Measurements from ENCODE around the gene ISG20. TPM values are rescaled to one million over a fixed set of nuclear protein-coding genes. Genes with fewer than 3 reads are reported as not detected.
A peak's percentile ranks its signal among the peaks of the same experiment; 100 is the strongest.

ISG20 gene
- total RNA-seq, 1 donor from 2014 or later = 3.4 TPM

GRCh38 chr15:88701561-88702095 is 62.8 kb downstream of the ISG20 start:
- H3K4me3 Mint-ChIP-seq = no peak overlapping the region
- no peak for DNase-seq (ENCODE audit: low spot score in 2 of 2, unreplicated experiment in 2 of 2)
- H3K9me3 Mint-ChIP-seq = no peaks in the 10 kb centered on the region
- TF ChIP-seq, protein P1, sequence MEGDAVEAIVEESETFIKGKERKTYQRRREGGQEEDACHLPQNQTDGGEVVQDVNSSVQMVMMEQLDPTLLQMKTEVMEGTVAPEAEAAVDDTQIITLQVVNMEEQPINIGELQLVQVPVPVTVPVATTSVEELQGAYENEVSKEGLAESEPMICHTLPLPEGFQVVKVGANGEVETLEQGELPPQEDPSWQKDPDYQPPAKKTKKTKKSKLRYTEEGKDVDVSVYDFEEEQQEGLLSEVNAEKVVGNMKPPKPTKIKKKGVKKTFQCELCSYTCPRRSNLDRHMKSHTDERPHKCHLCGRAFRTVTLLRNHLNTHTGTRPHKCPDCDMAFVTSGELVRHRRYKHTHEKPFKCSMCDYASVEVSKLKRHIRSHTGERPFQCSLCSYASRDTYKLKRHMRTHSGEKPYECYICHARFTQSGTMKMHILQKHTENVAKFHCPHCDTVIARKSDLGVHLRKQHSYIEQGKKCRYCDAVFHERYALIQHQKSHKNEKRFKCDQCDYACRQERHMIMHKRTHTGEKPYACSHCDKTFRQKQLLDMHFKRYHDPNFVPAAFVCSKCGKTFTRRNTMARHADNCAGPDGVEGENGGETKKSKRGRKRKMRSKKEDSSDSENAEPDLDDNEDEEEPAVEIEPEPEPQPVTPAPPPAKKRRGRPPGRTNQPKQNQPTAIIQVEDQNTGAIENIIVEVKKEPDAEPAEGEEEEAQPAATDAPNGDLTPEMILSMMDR (IDR thresholded peaks at IDR 0.05; ENCODE audit: unreplicated experiment) = no peak
- H3K27me3 Mint-ChIP-seq (ENCODE audit: low read depth) = peaks cover 79% of the 10 kb centered on the region
- no peaks in the 10 kb centered on the region for H3K36me3 Mint-ChIP-seq
- H3K4me1 Mint-ChIP-seq = peaks cover 3% of the 10 kb centered on the region
- no peak overlapping the region for H3K27ac Mint-ChIP-seq

GRCh38 chr15:88702983-88703382 is 64.2 kb downstream of the ISG20 start:
- no peak overlapping the region for H3K27ac Mint-ChIP-seq
- H3K27me3 Mint-ChIP-seq (ENCODE audit: low read depth) = peaks cover 77% of the 10 kb centered on the region
- DNase-seq (ENCODE audit: low spot score in 2 of 2, unreplicated experiment in 2 of 2) = no peak

GRCh38 chr15:88703533-88703932 is 64.7 kb downstream of the ISG20 start:
- peaks cover 78% of the 10 kb centered on the region for H3K27me3 Mint-ChIP-seq (ENCODE audit: low read depth)
- no peak overlapping the region for H3K4me3 Mint-ChIP-seq
- no peak overlapping the region for H3K27ac Mint-ChIP-seq

More at GRCh38 chr15:88702983-88703382, 64.2 kb downstream of the ISG20 start:
- Mint-ChIP-seq H3K9me3 (no peaks in the 10 kb centered on the region), H3K36me3 (no peaks in the 10 kb centered on the region), H3K4me3 (no peak overlapping the region), H3K4me1 (peaks cover 3% of the 10 kb centered on the region)
- TF ChIP-seq, protein P1 (IDR thresholded peaks at IDR 0.05; ENCODE audit: unreplicated experiment) = no peak

GRCh38 chr15:88704791-88705768 is 66.3 kb downstream of the ISG20 start:
- no peak overlapping the region for H3K27ac Mint-ChIP-seq
- H3K9me3 Mint-ChIP-seq = no peaks in the 10 kb centered on the region
- H3K36me3 Mint-ChIP-seq = no peaks in the 10 kb centered on the region
- H3K27me3 Mint-ChIP-seq (ENCODE audit: low read depth) = peaks cover 78% of the 10 kb centered on the region
- no peak for DNase-seq (ENCODE audit: low spot score in 2 of 2, unreplicated experiment in 2 of 2)
- no peaks in the 10 kb centered on the region for H3K4me1 Mint-ChIP-seq
- TF ChIP-seq, protein P1 (IDR thresholded peaks at IDR 0.05; ENCODE audit: unreplicated experiment) = no peak
- peak overlapping the region; percentile 62 for H3K4me3 Mint-ChIP-seq

More at GRCh38 chr15:88703533-88703932, 64.7 kb downstream of the ISG20 start:
- Mint-ChIP-seq H3K36me3 (no peaks in the 10 kb centered on the region), H3K9me3 (no peaks in the 10 kb centered on the region), H3K4me1 (peaks cover 3% of the 10 kb centered on the region)
- DNase-seq (ENCODE audit: low spot score in 2 of 2, unreplicated experiment in 2 of 2) = no peak
- TF ChIP-seq, protein P1 (IDR thresholded peaks at IDR 0.05; ENCODE audit: unreplicated experiment) = no peak

- H3K27ac Mint-ChIP-seq = no peak overlapping the region
- H3K36me3 Mint-ChIP-seq = no peaks in the 10 kb centered on the region
- no peaks in the 10 kb centered on the region for H3K4me1 Mint-ChIP-seq
- peak overlapping the region; percentile 52 for H3K4me3 Mint-ChIP-seq
- TF ChIP-seq, protein P1 (IDR thresholded peaks at IDR 0.05; ENCODE audit: unreplicated experiment) = no peak
- DNase-seq (ENCODE audit: low spot score in 2 of 2, unreplicated experiment in 2 of 2) = no peak
- no peaks in the 10 kb centered on the region for H3K9me3 Mint-ChIP-seq
- H3K27me3 Mint-ChIP-seq (ENCODE audit: low read depth) = peaks cover 84% of the 10 kb centered on the region
These were observed 67.0 kb downstream of the ISG20 start for GRCh38 chr15:88705769-88706165.

Small RNA genes within 50 kb of the gene (microRNA-seq; reads per million reads assigned to microRNA genes)
- gene MIR1179 (2.9 reads per million, percentile 3 among the genes with 10 or more reads in this experiment), gene MIR3529 (not detected), gene MIR7-2 (not detected)

Other genes with a start within 250 kb of the ISG20 start
- 18.6 to 19.2 TPM (median 18.9 TPM) in 3 replicates for gene MRPL46, start 171.6 kb upstream of the ISG20 start, total RNA-seq
- gene MRPS11, start 171.3 kb upstream of the ISG20 start, total RNA-seq = 31.2 to 38.9 TPM (median 33.1 TPM) in 3 replicates
- 13.9 to 14.7 TPM (median 14.4 TPM) in 3 replicates for gene DET1, start 92.3 kb upstream of the ISG20 start, total RNA-seq
- gene AEN, start 17.7 kb upstream of the ISG20 start, total RNA-seq = 33.0 to 34.5 TPM (median 33.0 TPM) in 3 replicates
- gene ACAN, start 164.4 kb downstream of the ISG20 start, total RNA-seq = 0.07 to 0.13 TPM (median 0.09 TPM) in 3 replicates

All from mesothelial cell of epicardium (in vitro differentiated cells).